Mesenteric fat pad (tissue), 1 donor: Measurements from ENCODE around the gene SPRYD7. TPM values are rescaled to one million over a fixed set of nuclear protein-coding genes. Genes with fewer than 3 reads are reported as not detected.

Experiments used
- total RNA-seq: library from RNA; stranded (reverse); fragmentation: NEBNext Ultra II Directional; extraction: Animal tissue kit (Norgen Biotek cat#: 25700); gene quantifications from one replicate; pipeline ENCODE4 v1.2.1, GENCODE V29; 2021
- donor health status: DM: yes; HTN: yes; CAD: no.

The SPRYD7 gene
- total RNA-seq, 1 donor from 2014 or later: 6.4 TPM

Other genes with a start within 250 kb of the SPRYD7 start
- 25.3 TPM for gene EBPL, start 244.9 kb downstream of the SPRYD7 start, total RNA-seq
- gene KPNA3, start 143.7 kb downstream of the SPRYD7 start, total RNA-seq: 36.5 TPM
- gene TRIM13, start 60.7 kb upstream of the SPRYD7 start, total RNA-seq: 17.4 TPM
- 0.67 TPM for gene KCNRG, start 79.1 kb upstream of the SPRYD7 start, total RNA-seq